Hepatocyte (in vitro differentiated cells): ENCODE data around the gene CD300LB. TPM values are rescaled to one million over a fixed set of nuclear protein-coding genes. Genes with fewer than 3 reads are reported as not detected.
"Not testable (repeated sequence)": the region's sequence is repeated elsewhere in the genome, so short reads cannot be mapped to it uniquely, and the experiment has no call there.

Source experiments
- DNase-seq: peaks from one replicate; pipeline ENCODE4 v3.0.0-alpha.2; 2016; ENCODE audit warnings: low spot score
- H2AFZ ChIP-seq: fragments of 200-600 bp; sonication (generic); 2 replicates; pipeline ENCODE4 v1.6.0; 2016; ENCODE audit warnings: antibody characterized with exemption, mild to moderate bottlenecking
- H3K27ac ChIP-seq: fragments of 200-600 bp; sonication (generic); 2 replicates; pipeline ENCODE4 v1.5.1; 2016; ENCODE audit warnings: mild to moderate bottlenecking
- H3K27me3 ChIP-seq: fragments of 200-600 bp; sonication (generic); 2 replicates; pipeline ENCODE4 v1.6.1; 2016
- H3K36me3 ChIP-seq: fragments of 200-600 bp; sonication (generic); replicated peaks from 2 replicates; pipeline ENCODE4 v1.5.1; 2016; ENCODE audit warnings: low read depth; ENCODE audit not compliant: insufficient read depth
- H3K4me1 ChIP-seq: fragments of 200-600 bp; sonication (generic); 2 replicates; pipeline ENCODE4 v1.5.1; 2016; ENCODE audit warnings: mild to moderate bottlenecking, moderate library complexity; ENCODE audit not compliant: insufficient read depth
- H3K4me2 ChIP-seq: fragments of 200-600 bp; sonication (generic); 2 replicates; pipeline ENCODE4 v1.6.0; 2016
- H3K4me3 ChIP-seq: fragments of 200-600 bp; sonication (generic); 2 replicates; pipeline ENCODE4 v1.5.1; 2016; ENCODE audit warnings: mild to moderate bottlenecking
- H3K79me2 ChIP-seq: fragments of 200-600 bp; sonication (generic); 2 replicates; pipeline ENCODE4 v1.6.0; 2017; ENCODE audit warnings: mild to moderate bottlenecking
- H3K9me2 ChIP-seq: fragments of 200-600 bp; sonication (generic); replicated peaks from 2 replicates; pipeline ENCODE4 v1.6.0; 2017; ENCODE audit warnings: mild to moderate bottlenecking; ENCODE audit not compliant: insufficient read depth
- H3K9me3 ChIP-seq: fragments of 200-600 bp; sonication (generic); 2 replicates; pipeline ENCODE4 v1.5.1; 2016; ENCODE audit warnings: low read depth, mild to moderate bottlenecking
- H4K20me1 ChIP-seq: fragments of 200-600 bp; sonication (generic); 2 replicates; pipeline ENCODE4 v1.6.0; 2016; ENCODE audit warnings: mild to moderate bottlenecking; ENCODE audit not compliant: insufficient read depth, poor library complexity, severe bottlenecking
- CTCF ChIP-seq: fragments of 200-600 bp; sonication (generic); IDR thresholded peaks from 2 replicates; pipeline ENCODE4 v1.5.1; 2016; ENCODE audit warnings: antibody characterized with exemption, mild to moderate bottlenecking; ENCODE audit not compliant: poor library complexity
- EZH2 ChIP-seq: fragments of 200-600 bp; sonication (generic); IDR thresholded peaks from 2 replicates; pipeline ENCODE4 v1.6.1; 2016; ENCODE audit warnings: antibody characterized with exemption, mild to moderate bottlenecking, borderline replicate concordance
- EZH2phosphoT487 ChIP-seq: fragments of 200-600 bp; sonication (generic); IDR thresholded peaks from one replicate; pipeline ENCODE4 v1.6.1; 2018; ENCODE audit warnings: antibody characterized with exemption, mild to moderate bottlenecking, low read depth, moderate library complexity; ENCODE audit not compliant: unreplicated experiment, severe bottlenecking
- WGBS: methylation state at CpG from one replicate; pipeline ENCODE4 v1.1.6; 2016; ENCODE audit warnings: low lambda C conversion rate; ENCODE audit errors: missing lambda C conversion rate; 5-methylcytosine and 5-hydroxymethylcytosine counted together
- polyA plus RNA-seq: library from polyadenylated mRNA; unstranded; fragments of >200 nt; fragmentation: Nextera tagmentation; extraction: Ambion mirVana; gene quantifications from 2 replicates; pipeline ENCODE4 v1.2.1, GENCODE V29; 2016
- total RNA-seq: library from RNA; depleted of rRNA; stranded (reverse); fragments of >200 nt; gene quantifications from 2 replicates; pipeline ENCODE4 v1.2.3, GENCODE V29; 2014

The CD300LB gene
- total RNA-seq (not detected in 2 replicates), polyA plus RNA-seq (not detected in 2 replicates)

DNA sequence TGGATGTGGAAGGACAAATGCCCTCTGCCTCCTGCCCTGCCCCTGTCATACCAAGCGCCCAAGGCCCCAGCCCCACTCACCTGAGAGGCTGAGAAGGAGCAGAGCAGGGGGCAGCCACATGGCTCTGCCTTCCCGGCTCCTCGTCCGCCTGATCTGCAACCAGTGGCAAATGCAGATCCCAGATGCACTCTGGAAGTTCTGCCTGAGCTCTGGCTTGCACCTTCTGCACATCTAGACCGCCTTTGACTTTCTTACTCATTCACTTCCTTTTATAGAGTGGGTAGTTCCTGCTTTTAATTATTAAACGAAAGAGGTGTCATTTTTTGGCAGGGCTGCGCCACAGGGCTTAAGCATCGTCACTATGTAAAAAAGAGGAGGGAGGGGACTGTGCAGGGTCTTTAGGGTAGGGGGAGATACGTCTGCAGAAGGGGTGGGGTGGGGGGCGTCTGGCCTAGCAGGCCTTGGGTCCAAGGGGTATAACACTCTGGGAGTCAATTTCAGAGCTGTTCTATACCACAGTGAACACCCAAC, at the start of gene CD300LB:
Gene CD300LB, minus strand, starts transcription at position 245 of the 531 bp plus-strand sequence. Its CDS starts 125 bp downstream, at position 120.
- 80% methylated on average over 10 of the region's 10 CpGs for WGBS
- Histone ChIP-seq H3K4me2 (no peak within 1 kb of the TSS), H3K9me2 (no peaks in the 10 kb centered on the region), H3K79me2 (no peaks in the 10 kb centered on the region), H3K4me3 (no peak within 1 kb of the TSS), H3K9me3 (no peaks in the 10 kb centered on the region), H3K36me3 (no peaks in the 10 kb centered on the region), H4K20me1 (no peaks in the 10 kb centered on the region), H2AFZ (no peak within 1 kb of the TSS), H3K27ac (no peak within 1 kb of the TSS), H3K4me1 (no peaks in the 10 kb centered on the region), H3K27me3 (no peaks in the 10 kb centered on the region)
- DNase-seq = no peak
- TF ChIP-seq CTCF (no peak), EZH2phosphoT487 (no peak), EZH2 (no peak)

DNA sequence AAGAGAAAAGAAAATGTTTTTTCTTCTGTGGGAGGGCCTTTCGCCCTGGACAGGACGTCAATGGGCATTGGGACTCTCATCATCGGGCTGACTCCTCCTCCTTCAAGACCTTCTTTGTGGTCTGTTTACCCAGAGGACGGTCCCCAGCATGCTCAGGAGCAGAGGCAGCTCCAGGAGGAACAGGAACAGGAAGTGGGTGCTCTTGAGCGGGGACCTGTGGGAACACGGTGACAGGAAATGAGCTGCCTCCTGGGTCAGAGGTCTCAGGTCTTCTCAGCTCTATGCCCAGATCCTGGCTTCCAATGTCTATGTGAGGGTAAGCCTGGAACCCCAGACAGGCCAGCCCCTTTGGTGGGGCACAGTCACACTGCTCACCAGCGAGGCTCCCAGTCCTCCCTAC, 48.6 kb upstream of the CD300LB start:
- Histone ChIP-seq H3K36me3 (no peaks in the 10 kb centered on the region), H3K4me1 (no peaks in the 10 kb centered on the region), H2AFZ (no peak overlapping the region), H3K4me3 (no peak overlapping the region), H3K4me2 (no peak overlapping the region), H4K20me1 (no peaks in the 10 kb centered on the region), H3K9me2 (no peaks in the 10 kb centered on the region), H3K79me2 (no peaks in the 10 kb centered on the region), H3K9me3 (no peaks in the 10 kb centered on the region), H3K27ac (no peak overlapping the region), H3K27me3 (peaks cover 3% of the 10 kb centered on the region)
- WGBS = 91% methylated on average over 7 of the region's 7 CpGs
- no peak for TF ChIP-seq EZH2
- TF ChIP-seq EZH2phosphoT487 = no peak
- TF ChIP-seq CTCF = no peak
- no peak for DNase-seq

DNA sequence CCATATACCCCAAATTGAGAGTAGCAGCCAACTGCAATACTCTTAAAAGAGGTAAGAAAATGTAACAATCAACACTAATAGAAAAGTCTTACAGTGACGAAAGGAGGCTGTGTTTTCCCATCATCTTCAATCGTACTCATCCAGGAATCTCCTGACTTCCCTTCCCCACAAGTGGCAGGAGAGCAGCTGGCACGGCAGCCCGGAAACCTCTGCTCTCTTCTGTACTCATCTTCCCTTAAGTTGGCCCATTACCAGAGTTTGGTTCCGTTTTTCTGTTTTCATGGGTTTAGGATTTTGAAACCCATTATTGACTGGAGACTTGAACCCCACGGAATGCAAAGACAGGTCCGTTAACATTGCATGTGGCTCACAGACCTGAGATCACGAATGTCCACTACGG, 47.7 kb upstream of the CD300LB start:
- Histone ChIP-seq H3K27ac (no peak overlapping the region), H3K79me2 (no peaks in the 10 kb centered on the region), H3K4me3 (no peak overlapping the region), H4K20me1 (no peaks in the 10 kb centered on the region), H3K9me3 (no peaks in the 10 kb centered on the region), H2AFZ (no peak overlapping the region), H3K9me2 (no peaks in the 10 kb centered on the region), H3K36me3 (no peaks in the 10 kb centered on the region), H3K4me1 (no peaks in the 10 kb centered on the region), H3K4me2 (no peak overlapping the region), H3K27me3 (peaks cover 3% of the 10 kb centered on the region)
- no peak for DNase-seq
- 87% methylated on average over 9 of the region's 9 CpGs for WGBS
- TF ChIP-seq EZH2phosphoT487 = no peak

- H3K9me2 ChIP-seq = no peaks in the 10 kb centered on the region
- H3K36me3 ChIP-seq = no peaks in the 10 kb centered on the region
- H3K4me3 ChIP-seq = no peak overlapping the region
- peaks cover 3% of the 10 kb centered on the region for H3K27me3 ChIP-seq
- no peak overlapping the region for H3K27ac ChIP-seq
- DNase-seq = no peak
- H3K4me2 ChIP-seq = no peak overlapping the region
- TF ChIP-seq EZH2phosphoT487 (no peak), CTCF (no peak), EZH2 (no peak)
- H2AFZ ChIP-seq = no peak overlapping the region
- no peaks in the 10 kb centered on the region for H3K9me3 ChIP-seq
- H3K4me1 ChIP-seq = no peaks in the 10 kb centered on the region
- WGBS = 78% methylated on average over 5 of the region's 5 CpGs
- no peaks in the 10 kb centered on the region for H4K20me1 ChIP-seq
- no peaks in the 10 kb centered on the region for H3K79me2 ChIP-seq
These were observed 43.3 kb upstream of the CD300LB start for GRCh38 chr17:74574489-74575142.

DNA sequence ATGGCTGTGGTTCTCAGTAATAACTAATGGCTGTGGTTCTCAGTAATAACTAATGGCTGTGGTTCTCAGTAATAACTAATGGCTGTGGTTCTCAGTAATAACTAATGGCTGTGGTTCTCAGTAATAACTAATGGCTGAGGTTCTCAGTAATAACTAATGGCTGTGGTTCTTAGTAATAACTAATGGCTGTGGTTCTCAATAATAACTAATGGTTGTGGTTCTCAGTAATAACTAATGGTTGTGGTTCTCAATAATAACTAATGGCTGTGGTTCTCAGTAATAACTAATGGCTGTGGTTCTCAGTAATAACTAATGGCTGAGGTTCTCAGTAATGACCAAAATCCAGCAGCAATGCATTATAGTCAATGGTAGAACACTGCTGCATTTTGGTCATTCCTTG, 42.4 kb upstream of the CD300LB start:
- not testable (repeated sequence) for H3K27me3 ChIP-seq, H3K27ac ChIP-seq, H2AFZ ChIP-seq, H3K79me2 ChIP-seq, H3K9me2 ChIP-seq, H3K4me1 ChIP-seq, H3K4me2 ChIP-seq, H3K9me3 ChIP-seq, H3K36me3 ChIP-seq, DNase-seq, H3K4me3 ChIP-seq, H4K20me1 ChIP-seq
